Thyroid gland (tissue), 4 donors: ENCODE measurements around the gene NANOGP8.

Source experiments
- POLR2A ChIP-seq, 2 donors: fragments of 450-650 bp; IDR thresholded peaks; one replicate each; pipeline ENCODE4 v1.6.1; 2017; ENCODE audit warnings: antibody characterized with exemption in 2 of 2, mild to moderate bottlenecking in 2 of 2, moderate library complexity in 1 of 2
- TF ChIP-seq, protein P1 (sequence below), 6 experiments: fragments of 200-600 bp in 3 of 6; fragments of 450-650 bp in 3 of 6; sonication (generic) in 3 of 6; IDR thresholded peaks; one replicate each; pipeline ENCODE4 v1.5.1; 2016 to 2019; ENCODE audit warnings: antibody characterized with exemption in 6 of 6, mild to moderate bottlenecking in 2 of 6, inconsistent platforms in 1 of 6, moderate library complexity in 1 of 6

DNA sequence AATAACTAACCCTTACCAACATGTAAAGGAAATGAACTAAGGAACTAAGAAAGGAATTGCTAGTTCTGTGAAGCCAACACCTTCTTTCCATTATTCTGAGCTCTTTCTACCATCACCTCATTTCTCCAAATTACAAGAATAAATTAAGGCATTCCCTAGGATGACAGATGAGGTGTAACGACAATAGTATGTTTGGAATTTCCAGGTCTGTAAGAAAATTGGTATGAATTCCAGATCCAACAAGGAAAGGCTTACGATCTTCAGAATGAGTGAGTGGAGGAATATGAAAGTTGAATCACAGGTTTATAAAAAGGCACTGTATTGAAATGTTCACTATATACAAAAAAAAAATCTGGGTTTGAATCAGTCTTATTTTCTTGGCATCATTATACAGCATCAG, 4.5 kb upstream of the NANOGP8 start:
- TF ChIP-seq, protein P1, sequence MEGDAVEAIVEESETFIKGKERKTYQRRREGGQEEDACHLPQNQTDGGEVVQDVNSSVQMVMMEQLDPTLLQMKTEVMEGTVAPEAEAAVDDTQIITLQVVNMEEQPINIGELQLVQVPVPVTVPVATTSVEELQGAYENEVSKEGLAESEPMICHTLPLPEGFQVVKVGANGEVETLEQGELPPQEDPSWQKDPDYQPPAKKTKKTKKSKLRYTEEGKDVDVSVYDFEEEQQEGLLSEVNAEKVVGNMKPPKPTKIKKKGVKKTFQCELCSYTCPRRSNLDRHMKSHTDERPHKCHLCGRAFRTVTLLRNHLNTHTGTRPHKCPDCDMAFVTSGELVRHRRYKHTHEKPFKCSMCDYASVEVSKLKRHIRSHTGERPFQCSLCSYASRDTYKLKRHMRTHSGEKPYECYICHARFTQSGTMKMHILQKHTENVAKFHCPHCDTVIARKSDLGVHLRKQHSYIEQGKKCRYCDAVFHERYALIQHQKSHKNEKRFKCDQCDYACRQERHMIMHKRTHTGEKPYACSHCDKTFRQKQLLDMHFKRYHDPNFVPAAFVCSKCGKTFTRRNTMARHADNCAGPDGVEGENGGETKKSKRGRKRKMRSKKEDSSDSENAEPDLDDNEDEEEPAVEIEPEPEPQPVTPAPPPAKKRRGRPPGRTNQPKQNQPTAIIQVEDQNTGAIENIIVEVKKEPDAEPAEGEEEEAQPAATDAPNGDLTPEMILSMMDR (IDR thresholded peaks at IDR 0.05): no peak
- TF ChIP-seq POLR2A (IDR thresholded peaks at IDR 0.05): no peak
